ENCODE measurements around the gene E2F2.

Gene E2F2

DNA sequence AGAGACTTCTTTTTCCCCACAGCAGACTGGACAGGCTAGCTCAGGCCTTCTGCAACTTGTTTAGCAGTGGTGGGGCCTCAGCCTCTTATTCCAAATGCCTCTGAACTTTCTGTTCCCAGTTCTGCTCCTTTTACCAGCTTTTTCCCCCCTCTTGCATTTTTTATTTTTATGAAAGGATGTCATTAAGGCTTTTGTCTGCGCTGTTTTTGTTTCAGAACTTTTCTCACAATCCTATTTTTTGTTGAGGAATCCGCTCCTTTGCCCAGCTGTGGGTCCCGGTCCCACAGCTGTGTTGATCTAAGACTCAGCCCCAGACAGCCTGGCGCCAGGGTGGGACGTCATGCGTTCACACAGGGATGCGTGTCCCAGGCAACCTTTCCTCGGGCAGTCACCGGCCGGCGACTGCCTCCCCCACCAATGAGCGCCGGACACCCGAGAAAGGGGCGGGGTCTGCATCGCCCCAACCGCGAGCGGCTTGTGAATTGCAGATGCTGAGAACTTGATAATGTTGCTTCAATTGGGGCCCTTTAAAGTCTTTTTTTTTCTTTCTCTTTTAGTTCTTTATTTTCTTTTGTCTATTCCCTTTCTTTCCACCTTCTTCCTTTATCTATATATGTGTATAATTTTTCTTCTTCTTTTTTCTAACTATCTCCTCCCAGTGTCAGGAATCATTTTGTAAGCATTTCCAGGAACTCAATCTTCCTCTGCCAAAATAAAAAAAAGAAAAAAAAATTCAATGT is 31.3 kb upstream of the E2F2 start:
- no peak for FAIRE-seq

GRCh38 chr1:23561813-23562100 is 30.7 kb upstream of the E2F2 start:
- no peak for FAIRE-seq

DNA sequence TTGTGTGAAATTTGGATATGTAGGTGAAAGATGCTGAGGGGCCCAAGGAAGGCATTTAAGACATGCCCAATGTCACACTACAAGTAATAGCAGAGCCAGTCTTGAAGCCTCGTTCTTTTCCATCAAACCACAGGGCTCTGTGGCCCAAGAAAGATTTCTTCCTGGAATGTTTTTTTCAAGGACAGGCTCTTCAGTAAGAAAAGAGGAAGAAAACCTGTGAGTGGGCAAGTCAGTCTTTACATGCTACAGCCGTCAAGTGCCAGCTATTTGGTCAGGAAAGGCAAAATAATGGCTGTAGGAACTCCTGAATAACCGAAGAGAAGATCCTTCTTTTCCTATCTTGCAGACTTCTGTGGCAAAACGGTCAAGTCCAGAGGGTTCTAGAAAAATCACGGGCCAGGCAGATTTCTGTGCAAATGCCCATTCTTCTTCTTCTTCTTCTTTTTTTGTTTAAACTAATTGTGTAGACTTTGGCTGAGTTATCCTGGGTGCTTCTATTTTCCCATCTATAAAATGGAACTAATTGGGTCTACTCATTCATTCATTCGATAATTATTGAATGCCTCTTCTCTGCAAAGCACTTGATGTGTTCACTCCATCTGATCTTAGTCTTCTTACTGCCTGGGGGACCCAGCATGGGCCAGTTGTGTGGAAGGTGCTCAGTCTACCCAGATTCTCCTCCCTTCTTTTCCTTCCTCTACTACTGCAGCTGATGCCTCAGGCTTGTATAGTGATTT is 30.2 kb upstream of the E2F2 start:
- FAIRE-seq = no peak

DNA sequence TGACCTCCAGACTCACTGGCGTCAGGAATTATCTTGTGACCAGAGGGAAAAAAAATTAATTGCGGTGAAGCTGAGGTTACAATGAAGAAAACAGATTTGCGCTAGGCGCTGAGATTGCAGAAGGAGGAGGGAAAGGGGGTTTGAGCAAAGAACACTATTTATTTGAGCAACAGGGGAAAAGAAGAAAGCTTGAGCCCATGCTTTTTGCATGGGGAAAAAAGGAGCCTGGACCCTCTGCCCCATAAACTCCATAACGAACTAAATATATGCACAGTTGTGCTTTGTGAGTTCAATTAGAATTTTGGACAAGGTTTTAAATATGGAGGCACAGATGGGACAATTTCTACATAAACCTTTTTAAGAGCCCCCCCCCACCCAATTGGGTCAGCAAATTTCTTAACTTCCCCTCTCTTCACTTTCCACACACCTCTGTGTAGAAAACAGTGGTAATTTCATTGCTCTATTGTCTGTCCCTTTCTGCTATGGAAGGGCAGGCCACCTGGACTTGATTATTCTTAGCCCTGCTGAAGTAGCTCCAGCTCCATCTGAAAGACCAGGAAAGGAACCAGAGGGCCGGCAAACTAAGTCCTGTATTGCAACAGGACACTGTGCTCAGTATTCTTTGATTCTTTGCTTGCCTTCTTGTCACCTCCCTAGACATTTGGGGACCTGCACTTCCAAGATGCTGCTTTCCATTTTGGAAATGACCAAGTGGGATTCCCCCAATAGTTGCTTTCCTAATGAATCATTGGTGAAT is 29.1 kb upstream of the E2F2 start:
- no peak for FAIRE-seq

DNA sequence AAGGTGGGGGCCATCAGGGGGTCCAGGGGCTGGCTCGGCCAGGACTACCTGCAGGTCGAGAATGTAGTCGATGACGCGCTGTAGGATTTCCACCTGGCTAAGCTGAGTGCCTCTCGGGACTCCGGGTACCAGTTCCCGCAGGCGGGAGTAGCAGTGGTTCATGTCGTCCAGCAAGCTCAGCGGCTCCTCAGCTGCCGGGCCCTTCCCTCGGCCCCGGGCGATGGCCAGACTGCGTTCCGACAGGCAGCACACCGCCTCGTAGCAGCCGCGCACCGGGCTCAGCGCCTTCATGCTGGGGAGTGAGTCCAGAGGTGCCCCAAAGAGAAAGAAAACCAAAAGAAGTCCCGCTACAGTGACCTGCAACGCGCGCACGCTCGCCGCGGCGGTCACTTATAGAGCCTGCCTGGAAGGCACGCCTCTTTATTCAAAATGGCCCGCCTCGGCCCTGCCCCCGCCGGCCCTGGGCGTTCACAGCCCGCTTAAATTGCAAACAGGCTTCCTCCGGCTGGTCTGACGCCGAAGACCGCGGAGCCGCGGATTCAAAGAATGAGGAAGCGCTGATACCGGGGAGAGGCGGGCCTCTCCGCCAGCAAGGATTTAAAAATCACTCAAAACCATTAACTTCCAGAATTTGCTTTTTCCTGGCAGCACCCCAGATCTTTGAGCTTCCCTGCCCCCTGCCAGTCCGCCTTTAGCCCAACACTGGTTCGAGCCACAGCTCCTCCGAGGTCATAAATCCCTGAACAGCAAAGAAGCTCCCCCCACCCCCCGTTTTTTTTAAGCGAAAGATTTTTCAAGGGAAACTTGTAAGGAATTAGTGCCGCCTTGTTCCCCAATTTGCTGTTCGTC is 28.3 kb upstream of the E2F2 start, which contains the start of gene ID3:
Gene ID3 (minus strand): TSS at position 366 of the 849 bp plus-strand sequence. CDS start 75 bp downstream, at position 291.
- no peak for FAIRE-seq

- no peak for FAIRE-seq
Observed at GRCh38 chr1:23558872-23559135, 27.8 kb upstream of the E2F2 start.

DNA sequence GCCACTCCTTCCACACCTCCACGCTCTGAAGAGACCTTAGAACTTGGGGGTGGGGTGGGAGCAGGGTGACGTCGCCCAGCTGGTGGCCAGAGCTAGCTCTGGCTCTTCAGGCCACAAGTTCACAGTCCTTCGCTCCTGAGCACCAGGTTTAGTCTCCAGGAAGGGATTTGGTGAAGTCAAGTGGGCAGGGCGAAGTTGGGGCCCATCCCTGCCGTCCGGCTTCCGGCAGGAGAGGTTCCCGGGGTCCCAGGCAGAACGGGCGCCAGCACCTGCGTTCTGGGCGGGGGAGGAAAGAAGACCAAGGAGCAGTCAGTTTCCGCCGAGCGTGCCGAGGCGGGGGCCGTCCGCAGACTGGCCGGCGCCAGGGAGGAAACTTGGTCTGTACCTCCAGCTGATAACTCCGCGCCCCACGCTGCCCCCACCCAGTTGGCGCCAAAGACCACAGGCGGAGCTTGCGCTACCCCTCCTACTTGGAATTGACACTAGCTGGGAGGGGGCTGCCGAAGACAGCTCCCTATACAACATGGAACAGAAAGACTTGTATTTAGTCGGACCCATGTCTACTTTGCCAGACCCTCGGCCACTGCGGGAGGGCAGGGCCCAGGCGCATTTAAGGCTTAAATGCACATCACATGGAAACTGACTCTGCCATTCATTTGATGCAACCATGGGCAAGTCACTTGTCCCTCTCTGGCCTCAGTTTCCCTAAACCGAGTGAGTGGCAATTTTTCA is 27.3 kb upstream of the E2F2 start:
- no peak for FAIRE-seq

DNA sequence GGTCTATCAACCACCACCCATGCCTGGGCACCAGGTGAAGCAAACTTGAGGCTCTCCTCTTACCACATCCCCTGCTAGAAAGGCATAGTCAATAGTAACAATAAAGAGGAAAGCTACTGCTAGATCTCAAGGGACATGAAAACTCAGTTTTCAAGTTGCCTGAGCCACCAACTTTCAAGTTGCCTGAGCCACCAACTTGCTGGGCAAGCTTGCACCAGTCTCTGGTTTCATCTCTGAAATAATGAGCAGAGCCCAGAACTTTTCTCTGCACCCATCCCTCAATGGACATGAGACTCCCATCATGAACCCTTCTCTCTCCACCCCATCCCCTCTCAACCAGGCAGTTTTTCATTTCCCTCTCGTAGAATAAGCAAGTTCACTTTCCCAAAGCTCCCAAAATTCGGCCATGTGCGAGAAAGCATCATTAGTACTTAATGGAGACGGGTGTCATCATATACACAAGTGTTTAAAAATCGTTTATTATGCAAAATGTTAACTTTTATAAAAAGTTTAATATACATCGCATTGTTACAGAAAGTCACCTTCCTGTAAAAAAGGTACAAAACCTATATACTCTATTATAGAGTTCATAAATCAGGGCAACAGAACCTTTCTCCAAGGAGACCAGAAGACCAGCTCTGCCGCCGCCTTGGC is 26.6 kb upstream of the E2F2 start:
- FAIRE-seq = no peak

DNA sequence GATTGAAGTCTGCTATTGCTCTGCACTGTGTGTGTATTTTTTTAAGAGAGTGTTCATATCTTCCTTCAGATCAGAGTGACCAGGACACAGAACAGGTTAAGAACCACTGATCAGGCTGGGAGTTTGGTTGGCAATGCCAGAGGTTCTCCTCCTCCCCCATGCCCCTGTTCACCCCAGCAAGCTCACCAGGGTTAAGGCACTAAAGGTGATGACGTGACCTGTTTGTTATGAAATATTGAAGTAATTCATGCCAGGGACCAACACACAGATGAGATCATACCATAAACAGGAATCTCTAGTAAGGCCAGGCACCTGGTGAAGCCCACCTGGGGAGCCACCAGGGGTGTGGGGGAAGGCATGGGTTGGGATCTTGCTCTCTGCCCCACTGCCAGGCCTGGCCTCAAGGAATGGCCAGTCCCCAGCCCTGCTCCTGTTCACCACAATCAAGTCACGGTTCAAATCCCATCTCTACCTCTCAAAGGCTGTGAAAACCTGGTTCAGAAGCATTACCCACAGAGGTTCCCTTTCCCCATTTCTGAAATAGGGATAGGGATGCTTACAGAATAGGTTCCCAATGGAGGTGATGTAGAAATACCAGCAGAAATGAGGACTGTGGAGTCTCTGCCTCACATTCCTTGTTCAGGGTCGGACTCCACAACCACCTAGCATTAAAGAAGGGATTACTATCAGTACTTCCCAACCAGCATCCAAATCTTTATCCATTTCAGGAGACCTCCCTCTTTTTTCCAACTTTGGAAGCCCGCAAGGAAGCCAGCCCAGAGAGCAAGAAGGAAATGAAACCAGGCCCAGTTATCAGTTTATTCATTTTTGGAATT is 25.8 kb upstream of the E2F2 start:
- FAIRE-seq = no peak

DNA sequence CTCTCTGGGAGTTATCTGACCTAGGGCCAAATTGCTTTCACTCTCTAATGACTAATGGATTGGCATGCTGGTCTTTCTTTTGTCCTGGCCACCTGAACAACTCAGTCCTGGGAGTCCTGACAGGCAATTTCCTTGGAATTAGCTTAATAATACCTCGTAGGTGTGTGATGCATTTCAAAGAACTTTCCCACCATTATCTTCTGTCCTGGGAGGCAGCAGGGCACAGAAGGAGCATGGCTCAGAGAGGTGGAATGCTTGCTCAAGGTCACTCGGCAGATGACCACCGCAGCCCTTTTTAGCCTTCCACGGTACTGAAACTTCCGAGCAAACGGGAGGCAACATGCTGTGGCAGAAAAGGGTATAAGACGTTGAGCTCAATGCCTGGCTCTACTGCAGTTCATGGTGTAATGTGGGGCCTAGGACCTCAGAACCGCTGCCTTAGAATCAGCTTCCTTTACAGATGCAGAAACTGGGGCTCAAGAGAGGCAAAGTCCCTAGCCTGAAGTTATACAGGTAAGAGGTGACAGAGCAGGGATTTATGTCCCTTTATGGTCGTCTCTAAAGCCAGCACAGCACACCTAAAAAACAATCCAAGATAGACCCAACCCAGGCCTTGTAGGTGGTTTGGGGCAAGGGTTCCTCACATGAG is 25.1 kb upstream of the E2F2 start:
- FAIRE-seq = no peak

DNA sequence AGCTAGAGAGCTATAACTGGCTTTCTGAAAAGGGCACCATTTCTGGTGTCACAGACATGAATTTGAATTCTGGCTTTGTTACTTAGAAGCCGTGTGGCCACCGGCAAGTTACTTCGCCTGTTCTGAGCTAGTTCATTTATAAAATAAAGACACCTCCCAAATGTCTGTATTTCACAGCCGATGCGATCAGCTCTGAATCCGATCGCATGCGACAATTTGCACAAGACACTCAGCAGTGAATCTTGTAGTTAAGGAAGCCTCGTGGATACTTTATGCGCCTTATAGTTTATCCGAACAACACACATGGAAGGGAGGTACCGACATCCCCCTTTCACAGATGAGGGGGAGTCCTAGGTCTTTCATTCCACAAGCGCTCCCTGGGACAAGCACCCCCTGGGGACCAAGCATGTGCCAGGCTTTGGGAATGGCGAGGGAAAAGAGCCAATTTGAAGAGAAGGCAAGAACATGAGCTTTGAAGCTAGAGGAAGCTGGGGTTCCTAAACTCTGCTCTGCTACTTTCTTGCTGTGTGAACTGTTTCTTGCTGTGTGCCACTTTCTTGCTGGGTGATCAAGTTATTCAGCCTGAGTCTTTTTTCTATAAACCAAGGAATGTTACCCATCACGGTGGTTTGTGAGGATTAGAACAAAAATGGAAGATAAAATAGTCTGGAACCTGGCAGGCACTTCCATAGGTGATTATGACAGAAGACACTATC is 24.4 kb upstream of the E2F2 start:
- FAIRE-seq = no peak

- no peak for FAIRE-seq
Observed at GRCh38 chr1:23554481-23555269, 23.6 kb upstream of the E2F2 start.

DNA sequence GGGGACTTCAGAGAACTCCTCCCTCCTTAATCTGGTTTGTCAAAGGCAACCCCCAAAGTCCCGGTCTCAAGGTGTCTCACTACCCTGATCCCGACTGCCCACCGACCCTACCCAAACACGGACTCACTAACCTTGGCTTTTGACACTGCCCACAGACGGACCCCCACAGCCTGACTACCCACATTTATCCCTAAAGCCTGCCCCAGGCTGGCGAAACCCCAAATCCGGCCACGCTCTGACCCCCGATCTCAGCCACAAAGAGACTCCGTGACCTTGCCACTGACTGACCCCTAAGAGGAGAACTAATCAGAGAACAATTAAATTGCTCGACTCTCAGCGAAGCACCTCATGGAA is 23.1 kb upstream of the E2F2 start:
- FAIRE-seq = no peak

DNA sequence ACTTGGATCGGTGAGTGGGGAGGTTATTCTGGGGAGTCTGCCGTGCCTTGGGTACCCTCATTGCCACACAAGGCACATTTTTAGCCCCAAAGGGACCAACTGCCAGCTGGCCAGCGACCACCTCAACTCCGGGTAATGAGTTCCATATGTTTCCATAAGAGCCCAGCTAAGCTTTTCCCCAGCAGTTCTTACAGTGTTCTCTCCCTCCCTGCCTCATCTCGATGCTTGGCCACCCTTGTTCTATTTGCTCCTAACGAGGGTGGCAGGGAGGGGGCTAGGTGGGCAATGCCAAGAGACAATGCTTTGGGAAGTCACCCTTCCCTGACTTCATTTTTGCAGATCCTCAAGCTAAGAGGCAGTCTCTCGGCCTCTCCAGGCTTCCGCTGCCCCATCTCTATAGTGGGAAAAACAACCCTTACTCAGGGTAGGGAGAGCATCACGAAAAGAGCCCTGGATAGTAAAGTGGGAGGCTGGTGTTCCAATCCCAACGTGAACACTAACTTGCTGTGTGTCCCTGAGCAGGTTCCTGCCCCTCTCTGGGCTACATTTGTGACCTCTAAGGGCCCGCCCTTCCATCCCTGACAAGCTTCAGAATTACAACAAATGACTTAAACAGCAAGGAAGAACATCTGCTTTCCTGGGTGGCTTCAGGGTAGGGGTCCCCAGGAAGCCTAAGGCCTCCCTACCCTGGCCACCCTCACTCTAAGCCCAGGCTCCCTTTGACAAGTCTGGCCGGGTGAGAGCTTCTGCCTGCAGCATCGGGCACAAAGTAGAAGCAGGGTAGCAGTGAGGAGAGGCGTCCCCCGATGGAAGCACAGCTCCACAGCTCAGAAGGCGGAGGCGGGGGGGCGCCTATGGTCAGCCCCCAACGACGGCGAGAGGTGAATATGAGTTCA is 22.4 kb upstream of the E2F2 start:
- no peak for FAIRE-seq

DNA sequence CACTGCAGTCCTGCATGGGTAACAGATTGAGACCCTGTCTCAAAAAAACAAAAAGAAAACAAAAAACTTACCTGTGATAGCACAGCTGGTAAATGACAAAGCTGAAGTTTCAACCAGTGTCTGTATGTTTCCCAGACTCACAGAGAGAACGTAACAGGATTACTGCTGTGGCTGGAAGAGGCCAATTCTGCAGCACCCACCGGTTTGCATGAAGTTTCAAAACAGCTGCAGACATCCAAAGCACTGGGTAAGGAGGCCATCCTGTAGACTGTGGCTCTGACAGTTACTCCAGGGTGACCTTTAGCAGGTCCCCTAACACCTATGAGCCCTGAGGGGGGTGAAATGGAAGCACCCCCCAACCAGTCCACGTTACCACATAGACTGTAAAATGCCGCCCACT is 20.8 kb upstream of the E2F2 start:
- FAIRE-seq = no peak

GRCh38 chr1:23548704-23549143 is 17.7 kb upstream of the E2F2 start:
- FAIRE-seq = no peak

GRCh38 chr1:23546897-23547584 is 16.0 kb upstream of the E2F2 start:
- FAIRE-seq = no peak
